ENCODE data around the gene PLPP6. TPM values are rescaled to one million over a fixed set of nuclear protein-coding genes. Genes with fewer than 3 reads are reported as not detected.

The PLPP6 gene
- total and polyA plus RNA-seq, 7 donors: 0.53 to 3.1 (median 1.7) TPM

DNA sequence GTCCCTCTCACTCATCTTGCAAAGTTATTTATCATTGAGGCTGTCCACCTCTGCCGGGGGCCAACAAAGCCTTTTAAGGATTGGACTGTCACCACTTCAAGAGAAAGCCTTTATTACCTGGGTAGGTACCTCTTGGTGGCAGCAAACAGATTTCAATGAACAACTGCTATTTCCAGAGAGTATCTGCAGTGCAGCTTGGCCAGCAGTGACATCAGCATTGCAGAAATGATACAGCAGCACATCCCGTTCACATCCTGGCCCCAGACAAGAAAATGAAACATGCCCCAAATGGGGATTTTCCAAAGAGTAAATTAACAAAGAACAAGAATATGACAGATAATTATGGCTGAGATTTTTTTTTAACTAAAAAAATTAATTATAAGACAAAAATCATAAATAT lies 6.5 kb downstream of the PLPP6 start:
- no peak for ATAC-seq
- WGBS, 3 donors: 84 to 90% (median 86%) methylated on average over 2 of the region's 2 CpGs

DNA sequence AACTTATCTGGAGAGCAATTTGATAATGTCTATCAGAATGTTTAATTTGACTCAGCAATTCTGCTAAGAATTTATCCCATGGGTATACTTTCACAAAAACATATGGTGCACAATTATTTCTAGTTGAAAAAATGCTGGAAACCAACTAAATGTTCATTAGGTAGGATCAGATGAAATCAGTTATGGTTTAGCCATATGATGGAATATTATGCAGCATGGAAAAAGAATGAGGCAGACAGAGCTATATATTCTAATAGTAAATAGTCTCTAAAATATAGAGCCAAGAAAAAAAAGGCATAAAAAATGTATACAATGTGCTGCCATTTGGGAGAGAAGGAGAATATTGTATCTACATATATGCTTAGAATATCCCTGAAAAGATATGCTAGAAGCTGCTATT lies 7.8 kb downstream of the PLPP6 start:
- DNase-seq (no peak), ATAC-seq (no peak)
- TF ChIP-seq, protein P1, sequence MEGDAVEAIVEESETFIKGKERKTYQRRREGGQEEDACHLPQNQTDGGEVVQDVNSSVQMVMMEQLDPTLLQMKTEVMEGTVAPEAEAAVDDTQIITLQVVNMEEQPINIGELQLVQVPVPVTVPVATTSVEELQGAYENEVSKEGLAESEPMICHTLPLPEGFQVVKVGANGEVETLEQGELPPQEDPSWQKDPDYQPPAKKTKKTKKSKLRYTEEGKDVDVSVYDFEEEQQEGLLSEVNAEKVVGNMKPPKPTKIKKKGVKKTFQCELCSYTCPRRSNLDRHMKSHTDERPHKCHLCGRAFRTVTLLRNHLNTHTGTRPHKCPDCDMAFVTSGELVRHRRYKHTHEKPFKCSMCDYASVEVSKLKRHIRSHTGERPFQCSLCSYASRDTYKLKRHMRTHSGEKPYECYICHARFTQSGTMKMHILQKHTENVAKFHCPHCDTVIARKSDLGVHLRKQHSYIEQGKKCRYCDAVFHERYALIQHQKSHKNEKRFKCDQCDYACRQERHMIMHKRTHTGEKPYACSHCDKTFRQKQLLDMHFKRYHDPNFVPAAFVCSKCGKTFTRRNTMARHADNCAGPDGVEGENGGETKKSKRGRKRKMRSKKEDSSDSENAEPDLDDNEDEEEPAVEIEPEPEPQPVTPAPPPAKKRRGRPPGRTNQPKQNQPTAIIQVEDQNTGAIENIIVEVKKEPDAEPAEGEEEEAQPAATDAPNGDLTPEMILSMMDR (IDR thresholded peaks at IDR 0.05): no peak
- Histone ChIP-seq H3K36me3 (ENCODE audit: insufficient read depth in 1 of 2, low read depth in 1 of 2) (no peaks in the 10 kb centered on the region), H3K9me3 (no peaks in the 10 kb centered on the region), H3K4me3 (no peak overlapping the region), H3K4me1 (peaks cover 11% of the 10 kb centered on the region), H3K27ac (no peak overlapping the region), H3K27me3 (ENCODE audit: insufficient read depth in 3 of 3, low read length in 2 of 3) (no peaks in the 10 kb centered on the region)
- intact Hi-C loops (cut with DNase I): loop anchor here in 1 of 2 donors (5.0 to 10.0 kb wide), 3 partner anchors 72 to 955 kb away; partner anchors contain the start of genes AK3, JAK2 and RIC1

More for the DNA sequence above, 6.5 kb downstream of the PLPP6 start:
- Histone ChIP-seq H3K27me3 (ENCODE audit: insufficient read depth in 3 of 3, low read length in 2 of 3) (no peaks in the 10 kb centered on the region), H3K36me3 (ENCODE audit: insufficient read depth in 1 of 2, low read depth in 1 of 2) (no peaks in the 10 kb centered on the region), H3K27ac (no peak overlapping the region), H3K4me1 (peaks cover 11% of the 10 kb centered on the region), H3K9me3 (no peaks in the 10 kb centered on the region), H3K4me3 (no peak overlapping the region)
- no peak for DNase-seq
- intact Hi-C loops (cut with DNase I): loop anchor here in 1 of 2 donors (5.0 to 10.0 kb wide), 3 partner anchors 74 to 956 kb away; partner anchors contain the start of genes AK3, JAK2 and RIC1
- TF ChIP-seq, protein P1 (IDR thresholded peaks at IDR 0.05): no peak

DNA sequence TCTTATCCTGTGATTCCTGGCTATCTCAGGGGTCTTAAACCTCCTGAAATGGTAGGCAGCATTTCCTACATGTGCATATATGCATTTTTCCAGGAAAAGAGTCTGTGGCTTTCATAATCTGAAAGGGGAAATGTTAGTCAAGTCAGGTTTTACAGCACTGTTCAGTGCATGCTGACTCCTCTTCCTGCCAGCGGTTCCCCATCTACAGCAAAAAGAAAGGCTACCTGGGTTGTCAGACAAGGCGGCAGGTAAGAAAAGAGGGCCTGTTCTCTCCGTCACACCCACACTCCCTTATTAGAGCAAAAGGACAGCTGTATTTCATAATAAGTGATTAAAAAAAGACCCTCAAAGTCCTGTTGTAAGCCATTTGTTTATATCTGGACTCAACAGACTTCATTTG lies 8.5 kb downstream of the PLPP6 start:
- intact Hi-C loops (cut with DNase I): no loop called here
- H3K9me3 ChIP-seq: no peaks in the 10 kb centered on the region
- TF ChIP-seq, protein P1 (IDR thresholded peaks at IDR 0.05): no peak
- ATAC-seq: no peak
- no peaks in the 10 kb centered on the region for H3K27me3 ChIP-seq (ENCODE audit: insufficient read depth in 3 of 3, low read length in 2 of 3)
- H3K4me3 ChIP-seq: no peak overlapping the region
- DNase-seq: no peak
- H3K4me1 ChIP-seq: peaks cover 10% of the 10 kb centered on the region
- no peak overlapping the region for H3K27ac ChIP-seq
- 89 to 91% (median 91%) methylated on average over 3 of the region's 3 CpGs for WGBS, 3 donors
- no peaks in the 10 kb centered on the region for H3K36me3 ChIP-seq (ENCODE audit: insufficient read depth in 1 of 2, low read depth in 1 of 2)

DNA sequence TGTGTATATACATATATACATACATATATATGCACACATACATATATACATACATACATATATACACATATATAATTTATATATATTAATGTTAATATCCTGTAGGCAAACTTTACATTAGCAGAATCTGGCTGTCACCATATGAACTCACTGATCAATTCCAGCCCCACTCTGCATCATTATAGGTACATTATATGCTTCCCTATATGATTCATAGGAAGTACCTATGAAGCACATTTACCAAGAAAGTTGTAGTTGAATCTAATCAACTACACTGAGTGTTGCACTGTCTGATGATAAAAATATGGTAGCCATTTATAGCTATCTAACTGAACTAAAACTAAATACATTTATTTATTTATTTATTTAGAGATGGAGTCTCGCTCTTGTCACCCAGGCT lies 9.6 kb downstream of the PLPP6 start:
- TF ChIP-seq, protein P1 (IDR thresholded peaks at IDR 0.05): no peak
- no peak for ATAC-seq
- WGBS, 3 donors: 96 to 100% (median 100%) methylated on average over 1 of the region's 1 CpG
- no peaks in the 10 kb centered on the region for H3K27me3 ChIP-seq (ENCODE audit: insufficient read depth in 3 of 3, low read length in 2 of 3)
- no peaks in the 10 kb centered on the region for H3K9me3 ChIP-seq
- H3K4me3 ChIP-seq: no peak overlapping the region
- H3K36me3 ChIP-seq (ENCODE audit: insufficient read depth in 1 of 2, low read depth in 1 of 2): no peaks in the 10 kb centered on the region
- intact Hi-C loops (cut with DNase I): no loop called here
- DNase-seq: no peak
- peaks cover 3% of the 10 kb centered on the region for H3K4me1 ChIP-seq
- H3K27ac ChIP-seq: no peak overlapping the region

DNA sequence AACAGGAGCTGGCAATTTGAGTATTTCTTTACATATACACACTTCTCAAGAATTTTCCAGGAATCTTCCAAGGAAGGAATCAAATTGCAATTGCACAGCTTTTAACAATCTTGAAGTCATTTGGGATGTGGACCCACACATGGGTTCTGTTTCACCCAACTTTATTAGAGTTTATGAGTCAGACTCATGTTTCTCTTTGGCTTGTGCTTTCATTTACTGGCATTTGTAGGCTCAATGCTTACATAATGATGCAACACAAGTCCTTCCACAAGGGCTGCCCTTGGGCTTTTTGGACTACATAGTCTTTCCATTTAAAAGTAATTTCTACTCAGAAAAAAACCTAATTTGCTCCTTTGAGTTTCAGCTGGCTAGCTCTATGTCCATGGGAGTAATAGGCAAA lies 12.7 kb downstream of the PLPP6 start:
- Histone ChIP-seq H3K4me3 (no peak overlapping the region), H3K27ac (peak overlapping the region; percentile 34), H3K9me3 (no peaks in the 10 kb centered on the region), H3K36me3 (ENCODE audit: insufficient read depth in 1 of 2, low read depth in 1 of 2) (no peaks in the 10 kb centered on the region), H3K27me3 (ENCODE audit: insufficient read depth in 3 of 3, low read length in 2 of 3) (no peaks in the 10 kb centered on the region), H3K4me1 (peaks cover 11% of the 10 kb centered on the region)
- intact Hi-C loops (cut with DNase I): no loop called here
- TF ChIP-seq, protein P1 (IDR thresholded peaks at IDR 0.05): no peak
- no peak for ATAC-seq
- no peak for DNase-seq

All from psoas muscle (tissue), 8 donors.